Suprapubic skin (tissue), 4 donors: Measurements from ENCODE around the gene LACTB.

Experiments
- POLR2A ChIP-seq, 2 donors: fragments of 450-650 bp; IDR thresholded peaks; one replicate each; pipeline ENCODE4 v1.6.1; 2017; ENCODE audit warnings: antibody characterized with exemption in 2 of 2, mild to moderate bottlenecking in 2 of 2, moderate library complexity in 2 of 2
- POLR2AphosphoS5 ChIP-seq, 3 donors: sonication (generic); formaldehyde crosslinking; IDR thresholded peaks; one replicate each; pipeline ENCODE4 v1.6.1; 2017; ENCODE audit warnings: antibody characterized with exemption in 3 of 3

GRCh38 chr15:63093486-63094205, 28.0 kb upstream of the LACTB start:
- no peak for TF ChIP-seq POLR2AphosphoS5 (IDR thresholded peaks at IDR 0.05)
- no peak for TF ChIP-seq POLR2A (IDR thresholded peaks at IDR 0.05)
